ENCODE measurements around the gene CTNNBL1.

CTNNBL1 gene

DNA sequence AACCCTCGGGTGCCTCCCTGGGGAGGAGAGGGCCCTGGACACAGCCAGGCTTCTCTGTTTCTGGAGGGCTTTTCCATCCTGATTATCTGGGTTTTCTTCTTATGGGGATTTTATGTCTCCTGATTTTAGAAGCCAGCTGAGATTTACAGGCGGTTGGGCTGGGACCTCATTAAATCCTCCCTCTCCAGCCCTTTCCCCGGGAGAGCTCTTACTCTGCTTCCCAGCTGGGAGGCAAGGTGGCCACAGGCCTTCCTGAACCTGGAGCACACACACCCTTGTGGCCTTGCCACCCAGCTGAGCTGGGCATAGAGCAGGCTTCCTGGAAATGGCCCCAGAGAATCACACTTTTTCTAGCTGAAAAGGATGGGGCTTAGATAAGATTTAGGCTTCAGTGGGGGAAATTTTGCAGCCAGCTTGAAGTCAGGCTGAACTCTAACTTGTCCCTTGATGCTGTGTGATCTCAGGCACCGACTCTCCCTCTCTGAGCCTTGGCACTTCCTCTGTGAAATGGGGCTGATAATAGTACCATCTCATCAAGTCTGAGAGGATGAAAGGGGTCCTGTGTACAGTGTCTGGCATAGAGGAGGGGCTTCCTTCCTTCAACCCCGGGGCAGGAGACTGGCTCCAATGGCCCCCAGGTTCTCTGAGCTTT, 225.7 kb downstream of the CTNNBL1 start:
- no peak for DNase-seq (ENCODE audit: low spot score)

DNA sequence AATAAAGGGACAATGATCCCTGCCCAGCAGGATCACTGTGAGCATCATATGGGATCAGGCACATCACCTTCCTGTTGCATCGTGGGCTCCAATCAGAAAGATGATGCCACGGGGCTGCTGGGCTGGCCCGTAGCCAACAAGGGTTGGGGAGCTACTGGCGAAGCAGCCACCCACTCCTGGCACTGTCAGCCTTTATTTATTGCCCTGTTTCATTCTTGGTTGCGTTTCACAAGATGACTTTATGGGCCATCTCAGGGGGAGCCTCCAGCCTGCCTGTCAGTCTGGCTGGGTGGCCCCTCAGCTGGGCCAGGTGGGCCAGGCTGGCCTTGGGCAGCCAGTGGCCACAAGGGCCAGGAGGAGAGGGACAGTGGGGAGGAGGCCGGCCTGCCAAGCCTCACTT, 226.4 kb downstream of the CTNNBL1 start:
- DNase-seq (ENCODE audit: low spot score) = no peak

DNA sequence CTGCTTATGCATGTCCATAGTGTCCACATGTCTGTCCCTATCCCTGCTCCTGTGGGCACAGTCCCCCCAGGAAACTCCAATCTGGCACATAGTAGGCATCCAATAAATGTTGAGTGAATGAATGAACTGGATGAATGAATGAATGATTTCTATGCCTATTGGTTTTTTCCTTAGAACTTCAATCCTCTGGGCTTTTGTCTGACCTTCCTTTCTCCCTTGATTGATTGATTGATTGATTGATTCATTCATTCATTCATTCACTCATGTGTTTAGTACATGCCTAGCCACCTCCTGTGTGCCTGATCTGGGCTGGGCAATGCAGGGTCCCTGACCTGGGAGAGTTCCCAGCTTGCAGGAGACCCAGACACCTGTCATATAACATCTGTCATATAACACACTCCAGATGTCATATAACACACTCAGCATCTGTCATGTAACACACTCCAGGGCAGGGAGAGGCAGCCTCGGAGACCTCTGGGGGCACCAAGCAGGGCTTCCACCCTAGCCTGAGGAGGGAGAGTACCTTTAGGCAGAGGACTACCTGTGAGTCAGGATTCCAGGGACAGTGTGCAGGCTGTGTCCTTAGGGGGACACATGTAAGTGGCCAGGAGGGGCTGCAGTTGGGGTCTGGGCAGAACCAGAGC, 227.0 kb downstream of the CTNNBL1 start:
- DNase-seq (ENCODE audit: low spot score) = no peak

DNA sequence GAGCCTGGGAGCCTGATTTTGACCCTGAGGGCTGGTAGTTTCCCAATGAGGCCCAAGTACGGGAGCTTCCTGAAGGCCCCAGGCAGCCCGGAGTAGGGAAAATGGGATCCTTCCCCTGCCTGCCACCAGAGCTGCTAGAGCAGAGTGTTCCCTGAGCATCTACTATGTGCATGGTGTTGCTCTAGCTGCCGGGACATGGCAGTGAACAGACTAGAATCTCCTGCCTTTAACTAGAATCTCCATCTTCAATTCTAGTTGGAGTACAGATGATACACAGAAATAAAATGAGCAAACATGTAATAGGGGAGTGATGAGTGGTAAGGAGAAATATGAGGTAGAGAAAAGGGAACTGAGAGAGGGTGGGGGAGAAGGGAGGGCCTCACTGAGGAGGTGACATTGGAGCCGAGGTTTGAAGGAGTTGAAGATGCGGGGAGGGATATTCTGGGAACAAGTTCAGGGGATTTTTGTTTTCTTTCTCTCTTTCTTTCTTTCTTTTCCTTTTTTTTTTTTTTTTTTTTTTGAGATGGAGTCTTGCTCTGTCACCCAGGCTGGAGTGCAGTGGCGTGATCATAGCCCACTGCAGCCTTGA, 227.6 kb downstream of the CTNNBL1 start:
- no peak for DNase-seq (ENCODE audit: low spot score)

Data from AG08396 (cell line).